Body of pancreas (tissue), 4 donors: Measurements from ENCODE around the gene FGF22.

Source experiments
- POLR2A ChIP-seq, 3 donors: fragments of 450-650 bp; IDR thresholded peaks; one replicate each; pipeline ENCODE4 v1.6.1; 2016; ENCODE audit warnings: antibody characterized with exemption in 3 of 3, mild to moderate bottlenecking in 2 of 3
- TF ChIP-seq, protein P1 (sequence below), 7 experiments: fragments of 450-650 bp in 4 of 7; fragments of 200-600 bp in 3 of 7; sonication (generic) in 3 of 7; IDR thresholded peaks; one replicate each; pipeline ENCODE4 v1.5.1; 2016 to 2019; ENCODE audit warnings: antibody characterized with exemption in 7 of 7

DNA sequence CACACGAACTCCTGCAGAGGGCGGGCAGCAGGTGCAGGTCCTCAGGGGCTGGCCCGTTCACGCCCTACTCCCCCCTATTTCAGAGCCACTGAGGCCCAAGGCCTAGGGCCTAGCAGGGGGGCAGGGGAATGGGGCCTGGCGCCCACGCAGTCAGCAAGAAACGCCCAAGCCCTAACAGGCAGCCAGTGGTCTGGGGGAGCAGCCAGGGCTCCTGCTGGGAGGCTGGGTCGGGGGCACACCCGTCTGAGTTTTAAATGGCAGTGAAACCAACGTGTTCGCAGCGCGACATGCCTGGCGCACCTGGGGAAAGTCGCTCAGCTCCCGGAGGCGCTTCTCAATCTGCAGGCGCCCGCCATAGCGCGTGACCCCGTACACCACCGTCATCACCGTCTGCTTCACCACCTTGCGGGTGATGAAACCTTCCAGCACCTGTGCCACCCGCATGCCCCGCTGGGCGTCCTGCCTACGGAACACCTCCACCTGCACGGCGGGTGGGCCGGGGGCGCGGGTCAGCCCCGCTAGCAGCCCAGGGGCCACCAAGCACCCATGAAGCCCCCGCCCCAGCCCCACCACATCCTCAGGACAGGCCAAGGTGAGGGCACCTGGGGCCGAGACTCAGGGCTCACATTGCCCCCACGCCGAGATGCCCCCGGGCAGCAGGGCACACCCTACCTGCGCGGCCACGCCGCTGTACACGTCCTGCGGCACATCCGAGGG, 20.2 kb upstream of the FGF22 start:
- TF ChIP-seq, protein P1, sequence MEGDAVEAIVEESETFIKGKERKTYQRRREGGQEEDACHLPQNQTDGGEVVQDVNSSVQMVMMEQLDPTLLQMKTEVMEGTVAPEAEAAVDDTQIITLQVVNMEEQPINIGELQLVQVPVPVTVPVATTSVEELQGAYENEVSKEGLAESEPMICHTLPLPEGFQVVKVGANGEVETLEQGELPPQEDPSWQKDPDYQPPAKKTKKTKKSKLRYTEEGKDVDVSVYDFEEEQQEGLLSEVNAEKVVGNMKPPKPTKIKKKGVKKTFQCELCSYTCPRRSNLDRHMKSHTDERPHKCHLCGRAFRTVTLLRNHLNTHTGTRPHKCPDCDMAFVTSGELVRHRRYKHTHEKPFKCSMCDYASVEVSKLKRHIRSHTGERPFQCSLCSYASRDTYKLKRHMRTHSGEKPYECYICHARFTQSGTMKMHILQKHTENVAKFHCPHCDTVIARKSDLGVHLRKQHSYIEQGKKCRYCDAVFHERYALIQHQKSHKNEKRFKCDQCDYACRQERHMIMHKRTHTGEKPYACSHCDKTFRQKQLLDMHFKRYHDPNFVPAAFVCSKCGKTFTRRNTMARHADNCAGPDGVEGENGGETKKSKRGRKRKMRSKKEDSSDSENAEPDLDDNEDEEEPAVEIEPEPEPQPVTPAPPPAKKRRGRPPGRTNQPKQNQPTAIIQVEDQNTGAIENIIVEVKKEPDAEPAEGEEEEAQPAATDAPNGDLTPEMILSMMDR (IDR thresholded peaks at IDR 0.05), result no peak
- no peak for TF ChIP-seq POLR2A (IDR thresholded peaks at IDR 0.05)
